GM21619 (cell line): ENCODE results near the gene ZNF764.
A peak's percentile ranks its signal among the peaks of the same experiment; 100 is the strongest.
"Not testable (repeated sequence)": the region's sequence is repeated elsewhere in the genome, so short reads cannot be mapped to it uniquely, and the experiment has no call there.

Experiments used
- ATAC-seq: cut with Tn5 transposase; IDR thresholded peaks from one replicate; pipeline ENCODE4 v1.9.1; 2021; ENCODE audit not compliant: unreplicated experiment

The ZNF764 gene

DNA sequence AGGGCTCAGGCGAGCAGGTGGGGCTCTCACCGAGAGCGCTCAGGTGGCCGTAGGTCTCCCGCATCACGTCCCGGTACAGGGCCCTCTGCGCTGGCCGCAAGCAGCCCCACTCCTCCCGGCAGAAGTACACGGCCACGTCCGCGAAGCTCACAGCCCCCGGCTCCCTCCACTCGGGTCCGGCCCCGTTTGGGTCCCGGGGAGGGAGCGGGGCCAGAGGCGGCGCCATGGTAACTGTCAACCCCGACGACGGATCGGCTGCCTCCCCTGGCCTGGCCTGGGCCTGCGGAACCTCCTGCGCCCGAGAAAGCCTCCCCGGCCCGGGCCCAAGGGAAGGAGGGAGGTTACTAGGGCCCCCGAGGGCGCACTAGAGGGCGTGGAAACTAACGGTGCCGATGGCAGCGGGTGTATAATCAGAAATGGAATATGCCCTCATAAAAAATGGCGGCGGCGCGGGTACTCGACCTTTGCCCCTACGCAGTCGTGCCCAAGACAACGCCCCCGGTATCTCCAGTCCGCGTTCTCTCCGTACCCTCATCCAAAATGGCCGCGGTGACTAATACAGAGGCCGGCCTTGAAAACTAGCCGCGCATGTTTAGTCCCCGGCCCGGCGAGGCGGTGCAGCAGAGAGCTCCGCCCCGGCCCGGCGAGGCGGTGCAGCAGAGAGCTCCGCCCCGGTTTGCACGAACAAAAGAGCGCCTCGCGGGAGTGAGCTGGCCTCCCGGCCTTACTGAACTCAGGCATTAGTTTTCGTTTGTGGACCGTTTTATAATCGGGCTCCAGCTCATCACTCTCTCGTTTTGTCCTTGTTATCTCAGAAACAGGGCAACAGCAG lies at the start of gene ZNF764:
TSS of gene ZNF764 (minus strand) at position 418 of the 832 bp plus-strand sequence. CDS start at position 226, 192 bp downstream.
- peak; percentile 86 for ATAC-seq

DNA sequence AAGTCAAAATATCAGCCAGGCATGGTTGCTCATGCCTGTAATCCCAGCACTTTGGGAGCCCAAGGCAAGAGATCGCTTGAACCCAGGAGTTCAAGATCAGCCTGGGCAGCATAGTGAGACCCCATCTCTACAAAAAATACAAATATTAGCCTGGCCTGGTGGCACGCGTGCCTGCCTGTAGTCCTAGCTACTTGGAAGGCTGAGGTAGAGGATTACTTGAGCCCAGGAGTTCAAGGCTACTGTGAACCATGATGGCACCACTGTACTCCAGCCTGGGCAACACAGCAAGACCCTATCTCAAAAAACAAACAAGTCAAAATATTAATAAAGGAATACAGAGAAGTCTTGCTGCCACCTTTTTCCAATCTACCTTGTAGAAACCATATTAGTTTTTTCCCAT lies 47.8 kb upstream of the ZNF764 start:
- ATAC-seq, result no peak

- ATAC-seq, result no peak
Observed at GRCh38 chr16:30605158-30605557, 47.0 kb upstream of the ZNF764 start.

DNA sequence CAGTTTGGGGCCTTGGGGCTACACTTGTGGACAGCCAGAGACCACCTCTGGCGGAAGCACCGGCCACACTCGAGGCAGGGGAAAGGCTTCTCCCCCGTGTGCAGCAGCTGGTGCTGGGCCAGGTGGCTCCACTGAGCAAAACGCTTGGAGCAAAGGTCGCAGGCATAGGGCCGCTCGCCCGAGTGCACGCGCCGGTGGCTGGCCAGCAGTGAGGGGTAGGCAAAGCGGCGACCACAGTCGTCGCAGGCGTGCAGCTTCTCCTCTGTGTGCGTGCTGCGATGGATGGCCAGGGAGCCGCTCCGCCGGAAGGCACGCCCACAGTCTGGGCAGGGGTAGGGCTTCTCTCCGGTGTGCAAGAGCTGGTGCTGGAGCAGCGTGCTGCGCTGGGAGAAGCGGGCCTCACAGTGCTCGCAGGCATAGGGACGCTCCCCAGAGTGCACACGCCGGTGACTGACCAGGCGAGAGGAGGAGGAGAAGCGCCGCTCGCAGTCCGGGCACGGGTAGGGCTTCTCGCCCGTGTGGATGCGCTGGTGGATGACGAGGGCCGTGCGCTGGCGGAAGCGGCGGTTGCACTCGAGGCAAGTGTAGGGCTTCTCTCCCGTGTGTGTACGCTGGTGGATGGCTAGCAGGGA lies 46.3 kb upstream of the ZNF764 start:
- no peak for ATAC-seq

- ATAC-seq, result no peak
Observed at GRCh38 chr16:30603945-30604315, 45.8 kb upstream of the ZNF764 start.

- no peak for ATAC-seq
Observed at GRCh38 chr16:30602616-30603277, 44.6 kb upstream of the ZNF764 start.

DNA sequence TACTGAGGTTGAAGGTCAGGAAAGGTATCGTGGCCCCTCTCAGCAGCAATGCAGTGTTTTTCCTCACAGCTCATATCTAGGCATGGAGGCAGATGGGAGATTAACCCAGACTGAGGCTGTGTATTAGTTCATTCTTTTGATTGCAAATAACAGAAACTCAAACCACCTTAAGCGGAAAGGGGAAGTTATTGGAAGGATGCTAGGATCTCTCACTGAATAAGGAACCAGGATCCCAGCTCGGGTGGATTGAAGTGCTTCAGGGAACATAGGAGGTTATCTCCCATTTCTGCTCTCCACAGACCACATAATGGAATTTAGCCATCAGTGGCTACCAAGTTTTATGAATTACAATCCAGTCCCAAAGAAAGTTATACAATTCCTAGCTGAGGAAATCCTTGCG lies 43.8 kb upstream of the ZNF764 start:
- ATAC-seq, result no peak

DNA sequence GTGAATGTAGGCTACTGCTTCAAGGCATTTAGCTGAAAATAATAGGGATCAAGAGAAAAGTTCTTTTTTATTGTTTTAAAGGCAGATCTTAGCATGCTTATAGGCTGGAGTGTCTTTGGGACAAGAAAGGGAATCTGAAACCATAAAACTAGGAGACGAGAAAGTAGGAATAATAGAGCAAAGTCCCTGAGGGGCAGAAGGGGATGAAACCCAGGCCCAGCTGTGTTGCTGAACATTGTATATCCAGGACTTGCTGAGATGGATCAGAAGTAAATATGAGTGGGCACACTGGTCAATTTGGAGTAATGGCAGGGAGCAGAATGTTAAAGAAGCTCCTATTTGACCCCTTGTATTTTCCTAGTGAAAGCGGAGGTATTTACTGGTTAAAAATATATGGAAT lies 42.8 kb upstream of the ZNF764 start:
- no peak for ATAC-seq

- ATAC-seq, result no peak
Observed at GRCh38 chr16:30600215-30600614, 42.0 kb upstream of the ZNF764 start.

DNA sequence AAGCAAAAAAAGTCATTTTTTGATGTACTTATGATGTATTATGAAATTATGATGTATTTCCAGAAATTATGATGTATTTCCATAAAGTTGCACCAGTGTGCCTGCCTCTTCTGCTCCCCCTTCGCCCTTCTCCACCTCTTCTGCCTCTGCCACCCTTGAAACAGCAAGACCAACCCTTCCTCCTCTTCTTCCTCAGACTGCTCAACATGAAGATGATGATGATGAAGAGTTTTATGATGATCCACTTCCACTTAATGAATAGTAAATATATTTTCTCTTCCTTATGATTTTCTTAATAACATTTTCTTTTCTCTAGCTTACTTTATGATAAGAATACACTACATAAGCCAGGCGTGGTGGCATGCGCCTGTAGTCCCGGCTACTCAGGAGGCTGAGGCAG lies 34.7 kb upstream of the ZNF764 start:
- ATAC-seq, result no peak

DNA sequence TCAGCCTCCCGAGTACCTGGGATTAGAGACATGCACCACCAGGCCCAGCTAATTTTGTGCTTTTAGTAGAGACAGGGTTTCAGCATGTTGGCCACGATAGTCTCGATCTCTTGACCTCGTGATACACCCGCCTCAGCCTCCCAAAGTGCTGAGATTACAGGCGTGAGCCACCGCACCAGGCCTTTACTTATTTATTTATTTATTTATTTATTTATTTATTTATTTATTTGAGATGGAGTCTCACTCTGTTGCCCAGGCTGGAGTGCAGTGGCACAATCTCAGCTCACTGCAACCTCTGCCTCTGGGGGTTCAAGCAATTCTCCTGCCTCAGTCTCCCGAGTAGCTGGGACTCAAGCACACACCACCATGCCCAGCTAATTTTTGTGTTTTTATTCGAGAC lies 32.7 kb upstream of the ZNF764 start:
- not testable (repeated sequence) for ATAC-seq

DNA sequence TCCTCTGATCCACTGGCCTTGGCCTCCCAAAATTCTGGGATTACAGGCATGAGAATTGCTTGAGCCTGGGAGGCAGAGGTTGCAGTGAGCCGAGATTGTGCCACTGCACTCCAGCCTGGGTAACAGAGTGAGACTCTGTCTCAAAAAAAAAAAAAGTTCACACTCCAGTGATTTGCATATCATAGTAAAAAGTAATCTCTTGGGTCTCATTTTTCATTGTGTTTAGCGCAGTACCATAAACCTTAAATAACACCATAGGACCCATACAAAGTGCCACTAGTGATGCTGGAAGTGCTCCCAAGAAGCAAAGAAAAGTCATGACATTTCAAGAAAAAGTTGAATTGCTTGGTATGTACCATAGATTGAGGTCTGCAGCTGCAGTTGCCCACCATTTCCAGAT lies 31.4 kb upstream of the ZNF764 start:
- ATAC-seq, result not testable (repeated sequence)

DNA sequence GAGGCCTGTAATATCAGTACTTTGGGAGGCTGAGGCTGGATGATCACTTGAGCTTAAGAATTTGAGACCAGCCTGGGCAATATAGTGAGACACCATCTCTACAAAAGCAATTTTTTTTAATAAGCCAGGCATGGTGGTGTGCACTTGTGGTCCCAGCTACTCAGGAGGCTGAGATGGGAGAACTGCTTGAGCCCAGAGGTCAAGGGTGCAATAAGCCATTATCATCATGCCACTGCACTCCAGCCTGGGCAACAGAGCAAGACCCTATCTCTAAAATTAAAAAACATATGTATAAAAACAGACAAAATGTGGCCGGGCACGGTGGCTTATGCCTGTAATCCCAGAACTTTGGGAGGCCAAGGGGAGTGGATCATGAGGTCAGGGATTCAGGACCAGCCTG lies 30.5 kb upstream of the ZNF764 start:
- no peak for ATAC-seq

DNA sequence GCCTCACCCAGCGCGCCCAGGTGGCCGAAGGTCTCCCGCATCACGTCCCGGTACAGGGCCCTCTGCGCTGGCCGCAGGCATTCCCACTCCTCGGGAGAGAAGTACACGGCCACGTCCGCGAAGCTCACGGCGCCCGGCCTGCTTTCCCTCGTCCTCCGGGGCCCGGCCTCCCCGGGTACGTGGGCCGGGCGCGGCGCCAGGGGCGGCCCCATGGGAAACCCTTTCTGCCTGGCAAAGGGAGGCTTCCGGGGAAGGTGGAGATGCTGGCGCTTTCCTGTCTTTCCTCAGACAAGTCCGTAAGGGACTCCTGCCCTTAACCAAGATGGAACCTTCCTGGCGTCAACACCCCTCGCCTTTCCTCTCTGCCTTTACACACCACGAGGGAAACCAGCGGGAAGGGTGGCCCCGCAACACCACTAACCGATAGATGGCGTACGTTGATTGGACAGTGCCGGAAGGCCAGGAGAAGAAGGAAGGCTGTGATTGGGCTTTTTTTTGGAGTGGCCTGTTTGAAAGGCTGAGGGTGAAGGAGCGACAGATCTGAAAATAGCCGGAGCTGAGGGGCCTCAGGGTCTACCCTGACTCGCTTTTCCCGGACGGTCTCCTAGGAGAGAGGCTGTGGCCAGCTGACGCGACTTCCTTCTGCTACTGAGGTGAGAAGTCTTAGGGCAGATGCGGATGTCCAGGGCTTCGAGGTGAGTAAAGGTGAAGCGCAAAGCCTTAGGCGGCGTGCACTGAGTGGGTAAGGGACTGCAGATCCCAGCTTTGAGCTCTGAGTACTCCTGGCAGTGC lies 27.4 kb upstream of the ZNF764 start, which contains the start of gene ZNF785:
TSS of gene ZNF785 (minus strand) at position 298 of the 792 bp plus-strand sequence. CDS start at position 212, 86 bp downstream.
- ATAC-seq, result peak; percentile 85

DNA sequence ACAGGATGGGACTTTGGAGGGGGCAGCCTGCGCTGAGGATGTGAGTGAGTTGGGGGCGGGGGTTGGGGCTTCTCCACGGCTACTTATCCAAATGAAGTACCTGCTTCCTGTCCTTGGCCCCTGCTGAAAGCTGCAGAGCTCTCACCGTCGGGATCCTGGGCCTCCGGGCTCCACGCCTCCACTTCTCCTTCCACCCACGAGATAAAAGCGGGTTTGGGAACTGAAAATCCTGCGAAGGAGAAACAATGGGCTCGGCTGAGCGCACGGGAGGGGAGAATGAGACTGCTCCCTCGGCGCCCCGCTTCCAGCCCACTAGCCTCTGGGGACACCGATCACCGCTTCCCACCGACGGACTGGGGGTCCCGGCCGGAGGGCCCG lies 26.8 kb upstream of the ZNF764 start:
- peak; percentile 29 for ATAC-seq

DNA sequence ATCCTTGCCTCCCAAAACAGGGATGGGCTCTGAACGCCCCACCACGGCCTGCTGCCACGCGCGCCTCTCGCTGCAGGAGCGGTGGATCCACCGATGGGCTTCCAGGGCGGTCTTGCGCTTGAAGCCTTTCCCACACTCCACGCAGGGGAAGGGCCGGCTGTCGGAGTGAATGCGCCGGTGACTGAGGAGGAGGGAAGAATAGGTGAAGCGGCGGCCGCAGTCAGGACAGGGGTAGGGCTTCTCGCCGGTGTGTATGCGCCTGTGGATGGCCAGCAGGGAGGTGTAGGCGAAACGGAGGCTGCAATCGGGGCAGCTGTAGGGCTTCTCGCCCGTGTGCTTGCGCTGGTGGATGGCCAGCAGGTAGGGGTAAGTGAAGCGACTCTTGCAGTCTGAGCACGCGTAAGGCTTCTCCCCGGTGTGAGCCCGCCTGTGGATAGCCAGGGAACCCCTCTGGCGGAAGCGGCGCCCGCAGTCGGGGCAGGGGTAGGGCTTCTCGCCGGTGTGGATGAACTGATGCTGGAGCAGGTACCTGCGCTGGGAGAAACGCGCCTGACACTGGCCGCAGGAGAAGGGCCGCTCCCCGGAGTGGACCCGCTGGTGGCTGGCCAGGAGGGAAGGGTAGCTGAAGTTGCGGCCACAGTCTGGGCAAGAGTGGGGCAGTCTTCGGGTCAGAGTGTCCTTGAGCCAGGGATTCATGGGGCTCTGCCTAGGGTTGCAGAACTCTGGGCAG lies 24.6 kb upstream of the ZNF764 start:
- ATAC-seq, result no peak

DNA sequence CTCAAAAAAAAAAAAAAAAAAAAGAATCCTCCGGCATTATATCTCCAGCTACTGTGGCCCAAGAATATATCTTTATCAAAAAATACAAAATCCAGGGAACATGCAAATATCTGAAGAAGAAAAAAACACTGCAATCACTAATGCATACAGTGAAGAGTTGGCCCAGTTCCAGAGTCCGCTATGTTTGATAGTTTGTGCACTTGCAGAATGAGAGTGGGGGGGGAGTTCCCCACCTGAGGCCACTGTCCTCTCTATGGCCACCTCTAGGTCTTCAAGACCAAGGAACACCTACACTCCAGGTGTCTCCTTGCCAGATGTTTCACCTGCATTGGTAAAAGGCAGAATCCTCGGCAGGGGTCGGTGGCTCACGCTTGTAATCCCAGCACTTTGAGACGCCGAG lies 23.3 kb upstream of the ZNF764 start:
- ATAC-seq, result no peak

- ATAC-seq, result no peak
Observed at GRCh38 chr16:30574678-30575077, 16.5 kb upstream of the ZNF764 start.

GRCh38 chr16:30571445-30572322 lies 13.5 kb upstream of the ZNF764 start, which contains the start of gene ZNF688:
TSS of gene ZNF688 (minus strand) at chr16:30571714. CDS start at chr16:30571629, 85 bp downstream.
- peak; percentile 70 for ATAC-seq
